Spleen (tissue), 7 donors: ENCODE measurements around the gene PTP4A1.

Source experiments
- CTCF ChIP-seq, 11 experiments: fragments of 200-600 bp in 7 of 11; fragments of 450-650 bp in 4 of 11; sonication (generic) in 4 of 11; IDR thresholded peaks in 8 of 11; conservative IDR thresholded peaks in 3 of 11; 1 replicate in 7 of 11; 2 replicates in 4 of 11; pipeline versions ENCODE4 v1.4.0 to v1.8.0; 2016 to 2021; ENCODE audit warnings: antibody characterized with exemption in 11 of 11, inconsistent platforms in 4 of 11, mild to moderate bottlenecking in 1 of 11
- POLR2A ChIP-seq, 3 donors: fragments of 450-650 bp; IDR thresholded peaks; one replicate each; pipeline ENCODE4 v1.5.1; 2017; ENCODE audit warnings: antibody characterized with exemption in 3 of 3, mild to moderate bottlenecking in 1 of 3
- donor health status: DM: no; HTN: no; CAD: no; lungs with moderate emphysema.
- donor health status: DM: no; HTN: no; CAD: no.
- donor health status: DM: no; HTN: no; CAD: no.

DNA sequence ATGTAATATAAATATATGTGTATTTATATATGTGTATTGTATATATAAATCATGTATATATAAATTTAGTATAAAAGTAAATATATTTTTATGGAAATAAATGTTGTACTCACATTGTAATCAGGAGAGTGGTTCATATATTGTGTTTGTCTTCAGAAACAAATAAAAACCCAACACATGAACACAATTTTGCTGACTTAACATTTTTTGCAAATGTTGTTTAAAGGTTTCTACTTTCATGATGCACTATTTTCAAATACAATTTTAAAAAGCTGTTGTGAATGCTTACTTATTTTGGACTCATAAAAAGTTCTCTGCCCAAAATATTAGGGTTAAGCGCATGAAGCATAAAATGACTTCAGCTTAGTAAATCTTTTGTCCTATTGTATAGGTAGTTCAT lies 39.3 kb downstream of the PTP4A1 start:
- TF ChIP-seq CTCF (IDR thresholded peaks at IDR 0.05 in 8 of 11, conservative IDR thresholded peaks at IDR 0.05 in 3 of 11) (no peak), POLR2A (IDR thresholded peaks at IDR 0.05) (no peak)
